Stomach (tissue), 4 donors: Measurements from ENCODE around the gene SUPT3H.

Experiments used
- CTCF ChIP-seq, 7 experiments: fragments of 450-650 bp in 4 of 7; fragments of 200-600 bp in 3 of 7; sonication (generic) in 3 of 7; IDR thresholded peaks; one replicate each; pipeline ENCODE4 v1.5.1; 2016 to 2019; ENCODE audit warnings: antibody characterized with exemption in 7 of 7, control low read depth in 2 of 7, mild to moderate bottlenecking in 1 of 7
- EP300 ChIP-seq: sonication (generic); formaldehyde crosslinking; IDR thresholded peaks from one replicate; pipeline ENCODE4 v1.6.1; 2017; ENCODE audit warnings: antibody characterized with exemption
- POLR2AphosphoS5 ChIP-seq, 3 donors: sonication (generic); formaldehyde crosslinking; IDR thresholded peaks; one replicate each; pipeline ENCODE4 v1.6.1; 2016; ENCODE audit warnings: antibody characterized with exemption in 3 of 3

GRCh38 chr6:44974511-44974910 lies 403.2 kb downstream of the SUPT3H start:
- no peak for TF ChIP-seq CTCF (IDR thresholded peaks at IDR 0.05)
- no peak for TF ChIP-seq POLR2AphosphoS5 (IDR thresholded peaks at IDR 0.05)
- TF ChIP-seq EP300: no peak
